Osteoblast (primary cell): ENCODE measurements around the gene KRTAP13-2. TPM values are rescaled to one million over a fixed set of nuclear protein-coding genes. Genes with fewer than 3 reads are reported as not detected.

Experiments used
- DNase-seq: peaks from one replicate; pipeline ENCODE4 v3.0.0; 2011; ENCODE audit warnings: low spot score, mixed read lengths; ENCODE audit not compliant: insufficient read length; ENCODE audit errors: missing footprints
- H2AFZ ChIP-seq: 2 replicates; pipeline ENCODE4 v1.6.0; 2011; ENCODE audit warnings: mild to moderate bottlenecking, low read length
- H3K27ac ChIP-seq: 2 replicates; pipeline ENCODE4 v1.5.1; 2011; ENCODE audit warnings: mild to moderate bottlenecking, low read depth, low read length, moderate library complexity
- H3K27me3 ChIP-seq: 2 replicates; pipeline ENCODE4 v1.6.0; 2012; ENCODE audit warnings: mild to moderate bottlenecking, control low read depth, inconsistent platforms, low read length, moderate library complexity; ENCODE audit not compliant: insufficient read depth
- H3K36me3 ChIP-seq: 2 replicates; pipeline ENCODE4 v1.5.1; 2011; ENCODE audit warnings: mild to moderate bottlenecking, low read length, control low read depth, moderate library complexity; ENCODE audit not compliant: insufficient read depth
- H3K4me1 ChIP-seq: 2 replicates; pipeline ENCODE4 v1.5.1; 2011; ENCODE audit warnings: mild to moderate bottlenecking, low read length, control low read depth, moderate library complexity; ENCODE audit not compliant: insufficient read depth
- H3K4me2 ChIP-seq: 2 replicates; pipeline ENCODE4 v1.6.0; 2011; ENCODE audit warnings: mild to moderate bottlenecking, low read length; ENCODE audit not compliant: insufficient read depth
- H3K4me3 ChIP-seq: fragments of 200-600 bp; sonication (generic); 3 replicates; pipeline ENCODE4 v1.5.1; 2012; ENCODE audit warnings: mild to moderate bottlenecking, low read length, inconsistent platforms; ENCODE audit not compliant: insufficient read depth
- H3K79me2 ChIP-seq: 2 replicates; pipeline ENCODE4 v1.6.0; 2012; ENCODE audit warnings: mild to moderate bottlenecking, low read length, control low read depth, inconsistent platforms; ENCODE audit not compliant: insufficient read depth
- H3K9me3 ChIP-seq: 2 replicates; pipeline ENCODE4 v1.5.1; 2011; ENCODE audit warnings: low read depth, low read length, control low read depth
- H4K20me1 ChIP-seq: 2 replicates; pipeline ENCODE4 v1.6.0; 2012; ENCODE audit warnings: mild to moderate bottlenecking, low read length, control low read depth; ENCODE audit not compliant: insufficient read depth
- total RNA-seq: library from RNA; depleted of rRNA; stranded (reverse); fragments of >200 nt; gene quantifications from 2 replicates; pipeline ENCODE4 v1.2.3, GENCODE V29; 2012
- TF ChIP-seq, protein P1 (sequence below): IDR thresholded peaks from 2 replicates; pipeline ENCODE4 v1.5.1; 2011; ENCODE audit warnings: mild to moderate bottlenecking, low read depth, low read length, moderate library complexity; ENCODE audit errors: extremely low read depth

The KRTAP13-2 gene
- total RNA-seq, 1 donor, result not detected

DNA sequence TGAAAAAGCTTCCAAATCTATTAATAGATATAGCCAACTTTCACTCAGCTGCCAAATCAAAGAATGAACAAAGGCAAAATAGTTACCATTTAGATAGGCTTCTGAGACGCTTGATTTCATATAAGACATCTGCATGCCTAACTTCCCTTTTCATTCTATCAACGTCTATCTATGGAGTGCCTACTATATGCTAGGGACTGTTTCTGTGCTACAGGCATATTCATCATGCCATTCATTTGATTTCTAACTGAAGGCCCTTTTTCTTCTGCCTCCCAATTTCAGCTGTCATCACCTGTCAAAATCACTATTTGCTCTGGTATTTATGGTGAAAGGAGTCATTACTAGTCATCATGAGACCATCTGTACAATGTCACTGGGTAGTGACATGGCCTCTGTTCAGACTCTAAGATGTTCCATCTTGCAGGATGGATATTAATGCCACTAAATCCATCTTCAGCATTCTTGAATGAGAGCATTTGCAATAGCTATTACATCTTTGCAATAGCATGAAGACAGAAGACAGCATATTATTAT lies 19.5 kb upstream of the KRTAP13-2 start:
- TF ChIP-seq, protein P1, sequence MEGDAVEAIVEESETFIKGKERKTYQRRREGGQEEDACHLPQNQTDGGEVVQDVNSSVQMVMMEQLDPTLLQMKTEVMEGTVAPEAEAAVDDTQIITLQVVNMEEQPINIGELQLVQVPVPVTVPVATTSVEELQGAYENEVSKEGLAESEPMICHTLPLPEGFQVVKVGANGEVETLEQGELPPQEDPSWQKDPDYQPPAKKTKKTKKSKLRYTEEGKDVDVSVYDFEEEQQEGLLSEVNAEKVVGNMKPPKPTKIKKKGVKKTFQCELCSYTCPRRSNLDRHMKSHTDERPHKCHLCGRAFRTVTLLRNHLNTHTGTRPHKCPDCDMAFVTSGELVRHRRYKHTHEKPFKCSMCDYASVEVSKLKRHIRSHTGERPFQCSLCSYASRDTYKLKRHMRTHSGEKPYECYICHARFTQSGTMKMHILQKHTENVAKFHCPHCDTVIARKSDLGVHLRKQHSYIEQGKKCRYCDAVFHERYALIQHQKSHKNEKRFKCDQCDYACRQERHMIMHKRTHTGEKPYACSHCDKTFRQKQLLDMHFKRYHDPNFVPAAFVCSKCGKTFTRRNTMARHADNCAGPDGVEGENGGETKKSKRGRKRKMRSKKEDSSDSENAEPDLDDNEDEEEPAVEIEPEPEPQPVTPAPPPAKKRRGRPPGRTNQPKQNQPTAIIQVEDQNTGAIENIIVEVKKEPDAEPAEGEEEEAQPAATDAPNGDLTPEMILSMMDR, result no peak
- Histone ChIP-seq H3K4me1 (no peaks in the 10 kb centered on the region), H3K27me3 (no peaks in the 10 kb centered on the region), H4K20me1 (no peaks in the 10 kb centered on the region), H2AFZ (no peak overlapping the region), H3K79me2 (no peaks in the 10 kb centered on the region), H3K27ac (no peak overlapping the region), H3K4me3 (no peak overlapping the region), H3K36me3 (no peaks in the 10 kb centered on the region), H3K9me3 (no peaks in the 10 kb centered on the region), H3K4me2 (no peak overlapping the region)
- DNase-seq, result no peak

GRCh38 chr21:30382201-30382600 lies 10.1 kb upstream of the KRTAP13-2 start:
- Histone ChIP-seq H4K20me1 (no peaks in the 10 kb centered on the region), H3K4me1 (no peaks in the 10 kb centered on the region), H3K4me2 (no peak overlapping the region), H3K4me3 (no peak overlapping the region), H3K27me3 (no peaks in the 10 kb centered on the region), H3K36me3 (no peaks in the 10 kb centered on the region), H3K79me2 (no peaks in the 10 kb centered on the region), H3K27ac (no peak overlapping the region), H2AFZ (no peak overlapping the region), H3K9me3 (no peaks in the 10 kb centered on the region)
- no peak for DNase-seq
- TF ChIP-seq, protein P1, result no peak

DNA sequence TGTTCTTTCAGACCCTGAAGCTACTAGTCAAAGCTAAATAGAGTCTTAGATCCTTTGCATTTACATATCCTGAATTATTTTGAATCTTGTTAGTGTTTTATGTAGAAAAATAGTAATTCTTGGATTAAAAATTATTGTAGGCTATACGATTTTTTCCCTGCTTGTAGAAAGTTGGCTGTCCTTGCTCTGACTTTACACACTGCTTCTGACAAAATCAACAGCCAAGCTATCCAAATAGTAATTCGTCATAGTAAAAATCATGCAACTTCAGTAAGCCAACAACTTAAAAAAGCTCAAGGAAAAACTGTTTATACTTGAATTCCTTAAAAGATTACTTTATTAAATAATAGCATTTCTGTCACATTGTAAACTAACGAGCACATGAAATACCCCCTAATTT lies 16.2 kb downstream of the KRTAP13-2 start:
- no peaks in the 10 kb centered on the region for H3K27me3 ChIP-seq
- DNase-seq, result no peak
- no peaks in the 10 kb centered on the region for H3K36me3 ChIP-seq
- no peaks in the 10 kb centered on the region for H3K9me3 ChIP-seq
- no peaks in the 10 kb centered on the region for H3K79me2 ChIP-seq
- H3K27ac ChIP-seq, result no peak overlapping the region
- no peak overlapping the region for H2AFZ ChIP-seq
- H4K20me1 ChIP-seq, result no peaks in the 10 kb centered on the region
- H3K4me3 ChIP-seq, result no peak overlapping the region
- no peaks in the 10 kb centered on the region for H3K4me1 ChIP-seq
- H3K4me2 ChIP-seq, result no peak overlapping the region
- TF ChIP-seq, protein P1, result no peak

- Histone ChIP-seq H3K4me2 (no peak overlapping the region), H3K4me1 (no peaks in the 10 kb centered on the region), H3K36me3 (no peaks in the 10 kb centered on the region), H2AFZ (no peak overlapping the region), H3K4me3 (no peak overlapping the region), H3K79me2 (no peaks in the 10 kb centered on the region), H3K9me3 (no peaks in the 10 kb centered on the region), H3K27me3 (no peaks in the 10 kb centered on the region), H3K27ac (no peak overlapping the region), H4K20me1 (no peaks in the 10 kb centered on the region)
- DNase-seq, result no peak
- TF ChIP-seq, protein P1, result no peak
Measured at GRCh38 chr21:30354308-30355005, 17.6 kb downstream of the KRTAP13-2 start.
